ENCODE results near the gene ZNF563. TPM values are rescaled to one million over a fixed set of nuclear protein-coding genes. Genes with fewer than 3 reads are reported as not detected.
"Not testable (repeated sequence)": the region's sequence is repeated elsewhere in the genome, so short reads cannot be mapped to it uniquely, and the experiment has no call there.

ZNF563 gene
- total and polyA plus RNA-seq, 10 donors = 1.6 to 9.6 (median 4.0) TPM

DNA sequence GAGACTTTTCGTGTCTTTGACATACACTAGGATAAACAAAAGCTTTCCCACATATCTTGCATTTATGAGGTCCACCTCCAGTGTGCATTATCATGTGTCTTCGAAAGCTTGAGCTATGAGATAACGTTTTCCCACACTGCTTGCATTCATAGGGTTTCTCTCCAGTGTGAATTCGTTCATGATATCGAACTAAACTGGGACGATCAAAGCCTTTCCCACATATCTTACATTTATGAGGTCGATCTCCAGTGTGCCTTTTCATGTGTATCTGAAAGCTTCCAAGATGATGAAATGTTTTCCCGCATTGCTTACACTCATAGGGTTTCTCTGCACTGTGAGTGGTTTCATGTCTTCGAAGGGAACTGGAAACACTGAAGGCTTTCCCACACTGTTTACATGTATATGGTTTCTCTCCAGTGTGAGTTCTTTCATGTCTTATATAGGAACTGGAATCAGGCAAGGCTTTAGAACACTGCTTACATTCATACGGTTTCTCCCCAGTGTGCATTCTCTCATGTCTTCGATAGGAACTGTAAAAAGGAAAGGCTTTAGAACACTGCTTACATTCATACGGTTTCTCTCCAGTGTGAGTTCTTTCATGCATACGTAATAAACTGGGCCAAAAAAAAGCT, 14.5 kb downstream of the ZNF563 start:
- Histone ChIP-seq H3K4me3 (no peak overlapping the region), H3K4me1 (no peaks in the 10 kb centered on the region), H3K9me3 (peaks cover 3 to 74% (median 43%) of the 10 kb centered on the region in 8 donors), H3K36me3 (peaks cover 3 to 61% (median 47%) of the 10 kb centered on the region in 6 donors), H3K27me3 (replicated peaks in 1 of 7) (no peaks in the 10 kb centered on the region), H3K27ac (no peak overlapping the region)
- TF ChIP-seq, protein P1, sequence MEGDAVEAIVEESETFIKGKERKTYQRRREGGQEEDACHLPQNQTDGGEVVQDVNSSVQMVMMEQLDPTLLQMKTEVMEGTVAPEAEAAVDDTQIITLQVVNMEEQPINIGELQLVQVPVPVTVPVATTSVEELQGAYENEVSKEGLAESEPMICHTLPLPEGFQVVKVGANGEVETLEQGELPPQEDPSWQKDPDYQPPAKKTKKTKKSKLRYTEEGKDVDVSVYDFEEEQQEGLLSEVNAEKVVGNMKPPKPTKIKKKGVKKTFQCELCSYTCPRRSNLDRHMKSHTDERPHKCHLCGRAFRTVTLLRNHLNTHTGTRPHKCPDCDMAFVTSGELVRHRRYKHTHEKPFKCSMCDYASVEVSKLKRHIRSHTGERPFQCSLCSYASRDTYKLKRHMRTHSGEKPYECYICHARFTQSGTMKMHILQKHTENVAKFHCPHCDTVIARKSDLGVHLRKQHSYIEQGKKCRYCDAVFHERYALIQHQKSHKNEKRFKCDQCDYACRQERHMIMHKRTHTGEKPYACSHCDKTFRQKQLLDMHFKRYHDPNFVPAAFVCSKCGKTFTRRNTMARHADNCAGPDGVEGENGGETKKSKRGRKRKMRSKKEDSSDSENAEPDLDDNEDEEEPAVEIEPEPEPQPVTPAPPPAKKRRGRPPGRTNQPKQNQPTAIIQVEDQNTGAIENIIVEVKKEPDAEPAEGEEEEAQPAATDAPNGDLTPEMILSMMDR (IDR thresholded peaks at IDR 0.05 in 8 of 11, conservative IDR thresholded peaks at IDR 0.05 in 3 of 11) = no peak
- TF ChIP-seq POLR2AphosphoS5 (IDR thresholded peaks at IDR 0.05) = no peak
- no peak for TF ChIP-seq POLR2A (IDR thresholded peaks at IDR 0.05)
- 96 to 97% (median 96%) methylated on average over 13 of the region's 13 CpGs for WGBS, 5 donors
- DNase-seq = no peak
- intact Hi-C loops (cut with DNase I; ENCODE audit: low total_unique reads) = no loop called here

GRCh38 chr19:12314553-12314952, 18.9 kb downstream of the ZNF563 start:
- no peaks in the 10 kb centered on the region for H3K27me3 ChIP-seq (replicated peaks in 1 of 7)
- peaks cover 3 to 35% (median 20%) of the 10 kb centered on the region in 8 donors for H3K9me3 ChIP-seq
- DNase-seq = no peak
- WGBS, 5 donors = 76 to 86% (median 81%) methylated on average over 7 of the region's 7 CpGs
- H3K4me1 ChIP-seq = no peaks in the 10 kb centered on the region
- no peak overlapping the region for H3K27ac ChIP-seq
- intact Hi-C loops (cut with DNase I; ENCODE audit: low total_unique reads) = no loop called here
- no peak for TF ChIP-seq POLR2A (IDR thresholded peaks at IDR 0.05)
- TF ChIP-seq, protein P1 (IDR thresholded peaks at IDR 0.05 in 8 of 11, conservative IDR thresholded peaks at IDR 0.05 in 3 of 11) = no peak
- no peak for TF ChIP-seq POLR2AphosphoS5 (IDR thresholded peaks at IDR 0.05)
- peaks cover 3 to 26% (median 17%) of the 10 kb centered on the region in 6 donors for H3K36me3 ChIP-seq
- H3K4me3 ChIP-seq = no peak overlapping the region

- intact Hi-C loops (cut with DNase I; ENCODE audit: low total_unique reads); H3K27me3 ChIP-seq (replicated peaks in 1 of 7); H3K9me3 ChIP-seq; H3K27ac ChIP-seq; H3K4me1 ChIP-seq; DNase-seq; H3K36me3 ChIP-seq; H3K4me3 ChIP-seq: not testable (repeated sequence)
- 92 to 98% (median 96%) methylated on average over 12 of the region's 12 CpGs for WGBS, 5 donors
Observed at GRCh38 chr19:12308891-12309290, 24.5 kb downstream of the ZNF563 start.

- intact Hi-C loops (cut with DNase I; ENCODE audit: low total_unique reads) = no loop called here
- peaks cover 11 to 46% (median 19%) of the 10 kb centered on the region in 6 donors for H3K4me1 ChIP-seq
- 55 to 62% (median 57%) methylated on average over 10 to 11 of the region's 11 CpGs for WGBS, 5 donors
- H3K27me3 ChIP-seq (replicated peaks in 1 of 7) = no peaks in the 10 kb centered on the region
- peak overlapping the region; percentile 83 to 98 (median 96) for H3K27ac ChIP-seq
- no peak for DNase-seq
- no peaks in the 10 kb centered on the region for H3K9me3 ChIP-seq
- TF ChIP-seq, protein P1 (IDR thresholded peaks at IDR 0.05 in 8 of 11, conservative IDR thresholded peaks at IDR 0.05 in 3 of 11) = no peak
- TF ChIP-seq POLR2A (IDR thresholded peaks at IDR 0.05) (no peak), POLR2AphosphoS5 (IDR thresholded peaks at IDR 0.05) (no peak)
- H3K36me3 ChIP-seq = no peaks in the 10 kb centered on the region
- peak overlapping the region; percentile 85 to 94 (median 90) for H3K4me3 ChIP-seq
Observed at GRCh38 chr19:12295191-12295590, 38.2 kb downstream of the ZNF563 start.

Measured in spleen (tissue), 11 donors.